ENCODE results near the gene GMFB. TPM values are rescaled to one million over a fixed set of nuclear protein-coding genes. Genes with fewer than 3 reads are reported as not detected.

GMFB gene
- total and polyA plus RNA-seq, 9 of the 15 experiments (the other 6 are each of a cell fraction or from before 2014, with no cell fraction given): 14.0 to 31.7 (median 20.5) TPM

- TF ChIP-seq ID3 (CRISPR knock-in tag; IDR thresholded peaks at IDR 0.05) (no peak), ID3 (tag; IDR thresholded peaks at IDR 0.05) (peak; percentile 60; the same call in 1 of the 2 replicates), NFYB (IDR thresholded peaks at IDR 0.05; ENCODE audit: extremely low read depth, insufficient read length) (no peak), ZNF318 (IDR thresholded peaks at IDR 0.05; ENCODE audit: borderline replicate concordance in 1 of 2, low read depth in 1 of 2) (no peak), ZNF311 (CRISPR knock-in tag; IDR thresholded peaks at IDR 0.05) (no peak), EP300 (IDR thresholded peaks at IDR 0.05; ENCODE audit: low read length) (0 out of 2 replicates have a peak, but pooled peaks have one; percentile 15), NRF1 (conservative IDR thresholded peaks at IDR 0.05 in 1 of 2, IDR thresholded peaks at IDR 0.05 in 1 of 2) (peak; percentile 94 to 95), TAF1 (IDR thresholded peaks at IDR 0.05; ENCODE audit: control insufficient read depth, extremely low read depth, insufficient read depth, low read length, severe bottlenecking) (peak; percentile 69), LEF1 (IDR thresholded peaks at IDR 0.05) (0 out of 2 replicates have a peak, but pooled peaks have one; percentile 19), ESRRA (IDR thresholded peaks at IDR 0.05; ENCODE audit: borderline replicate concordance, low read depth) (peak; percentile 82; the same call in 1 of the 2 replicates), MAZ (CRISPR knock-in tag; conservative IDR thresholded peaks at IDR 0.05 in 1 of 2, IDR thresholded peaks at IDR 0.05 in 1 of 2) (peak; percentile 71 to 77; a peak in 3 of 4 replicates), ZNF143 (CRISPR knock-in tag; IDR thresholded peaks at IDR 0.05) (peak; percentile 76)
Observed at GRCh38 chr14:54440873-54441868, 47.6 kb downstream of the GMFB start, which contains the start of gene CNIH1 (continued).
